ENCODE data around the gene CD300LB.
A peak's percentile ranks its signal among the peaks of the same experiment; 100 is the strongest.

DNA sequence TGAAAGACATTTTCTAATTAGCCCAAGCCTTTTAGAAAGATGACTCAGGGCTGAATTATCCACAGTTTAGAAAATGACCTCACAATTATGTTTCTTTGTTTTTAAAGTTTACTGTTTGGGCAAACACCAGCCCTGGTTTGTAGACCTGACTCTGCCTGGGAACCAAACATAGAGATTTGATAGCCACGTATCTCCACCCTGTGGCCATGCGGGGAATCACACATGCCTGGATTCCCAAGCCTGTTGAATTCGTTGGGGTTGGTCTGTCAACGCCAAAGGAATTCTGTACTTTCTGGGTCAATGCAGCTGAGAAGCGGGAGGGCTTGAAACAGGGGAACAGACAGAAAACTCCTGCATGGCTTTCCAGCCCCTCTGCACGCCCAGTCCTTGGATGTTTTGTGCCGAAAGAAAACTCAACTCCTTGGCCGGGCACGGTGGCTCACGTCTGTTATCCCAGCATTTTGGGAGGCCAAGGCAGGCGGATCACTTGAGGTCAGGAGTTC is 37.9 kb downstream of the CD300LB start:
- TF ChIP-seq BCLAF1 (IDR thresholded peaks at IDR 0.05) (no peak), YY1 (IDR thresholded peaks at IDR 0.05; ENCODE audit: low read depth, low read length) (peak; percentile 78), RFX5 (IDR thresholded peaks at IDR 0.05; ENCODE audit: low read depth, low read length) (no peak), SRF (IDR thresholded peaks at IDR 0.05; ENCODE audit: low read depth in 2 of 2, low read length in 2 of 2) (no peak), POLR2A (IDR thresholded peaks at IDR 0.05; ENCODE audit: low read depth, low read length) (no peak), EZH2 (IDR thresholded peaks at IDR 0.05; ENCODE audit: borderline replicate concordance, control insufficient read depth, low read depth, low read length) (no peak), ZNF217 (IDR thresholded peaks at IDR 0.05) (no peak)
- TF ChIP-seq, protein P1, sequence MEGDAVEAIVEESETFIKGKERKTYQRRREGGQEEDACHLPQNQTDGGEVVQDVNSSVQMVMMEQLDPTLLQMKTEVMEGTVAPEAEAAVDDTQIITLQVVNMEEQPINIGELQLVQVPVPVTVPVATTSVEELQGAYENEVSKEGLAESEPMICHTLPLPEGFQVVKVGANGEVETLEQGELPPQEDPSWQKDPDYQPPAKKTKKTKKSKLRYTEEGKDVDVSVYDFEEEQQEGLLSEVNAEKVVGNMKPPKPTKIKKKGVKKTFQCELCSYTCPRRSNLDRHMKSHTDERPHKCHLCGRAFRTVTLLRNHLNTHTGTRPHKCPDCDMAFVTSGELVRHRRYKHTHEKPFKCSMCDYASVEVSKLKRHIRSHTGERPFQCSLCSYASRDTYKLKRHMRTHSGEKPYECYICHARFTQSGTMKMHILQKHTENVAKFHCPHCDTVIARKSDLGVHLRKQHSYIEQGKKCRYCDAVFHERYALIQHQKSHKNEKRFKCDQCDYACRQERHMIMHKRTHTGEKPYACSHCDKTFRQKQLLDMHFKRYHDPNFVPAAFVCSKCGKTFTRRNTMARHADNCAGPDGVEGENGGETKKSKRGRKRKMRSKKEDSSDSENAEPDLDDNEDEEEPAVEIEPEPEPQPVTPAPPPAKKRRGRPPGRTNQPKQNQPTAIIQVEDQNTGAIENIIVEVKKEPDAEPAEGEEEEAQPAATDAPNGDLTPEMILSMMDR (IDR thresholded peaks at IDR 0.05 in 2 of 3, conservative IDR thresholded peaks at IDR 0.05 in 1 of 3; ENCODE audit: control insufficient read depth in 2 of 3, extremely low read depth in 1 of 3, insufficient read depth in 1 of 3, low read depth in 3 of 3, low read length in 3 of 3): peak; percentile 93 to 95 (median 94); a peak in 5 of 6 replicates

All from GM12878 (cell line).